GM21619 (cell line): ENCODE data around the gene FGD3.
A peak's percentile ranks its signal among the peaks of the same experiment; 100 is the strongest.

Experiments
- ATAC-seq: cut with Tn5 transposase; IDR thresholded peaks from one replicate; pipeline ENCODE4 v1.9.1; 2021; ENCODE audit not compliant: unreplicated experiment

Gene FGD3

DNA sequence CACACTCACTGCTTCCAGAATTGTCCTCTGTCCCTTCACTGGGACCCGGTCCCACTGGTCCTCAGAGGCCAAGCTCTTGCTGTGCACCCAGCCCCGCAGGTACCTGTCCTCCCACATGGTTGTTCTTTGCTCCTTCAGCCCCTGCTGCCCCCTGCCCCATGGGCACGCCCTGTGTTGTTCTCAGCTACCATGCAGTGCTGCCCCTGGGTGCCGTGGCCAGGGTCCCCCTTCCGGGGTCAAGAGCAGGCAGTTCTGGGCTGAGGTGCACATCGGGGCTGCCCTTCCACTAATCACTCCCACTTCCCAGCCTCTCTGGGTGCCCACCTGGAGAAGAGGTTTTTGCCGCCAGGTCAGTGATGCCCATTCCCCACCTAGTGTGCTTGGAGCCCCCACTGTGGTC, 79.3 kb downstream of the FGD3 start:
- ATAC-seq = no peak

DNA sequence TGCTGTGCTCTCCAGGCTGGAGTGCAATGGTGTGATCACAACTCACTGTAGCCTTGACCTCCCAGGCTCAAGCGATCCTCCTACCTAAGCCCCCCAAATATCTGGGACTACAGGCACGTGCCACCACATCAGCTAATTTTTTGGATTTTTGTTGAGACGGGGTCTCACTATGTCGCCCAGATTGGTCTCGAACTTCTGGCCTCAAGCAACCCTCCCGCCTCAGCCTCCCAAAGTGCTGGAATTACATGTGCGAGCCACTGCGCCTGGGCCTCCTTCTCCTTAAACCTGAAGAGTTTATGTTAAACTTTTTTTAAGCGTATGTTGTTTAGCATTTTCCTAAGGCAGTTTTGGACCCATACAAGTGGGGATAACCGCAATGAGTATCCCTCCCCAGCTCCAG, 80.4 kb downstream of the FGD3 start:
- ATAC-seq = no peak

DNA sequence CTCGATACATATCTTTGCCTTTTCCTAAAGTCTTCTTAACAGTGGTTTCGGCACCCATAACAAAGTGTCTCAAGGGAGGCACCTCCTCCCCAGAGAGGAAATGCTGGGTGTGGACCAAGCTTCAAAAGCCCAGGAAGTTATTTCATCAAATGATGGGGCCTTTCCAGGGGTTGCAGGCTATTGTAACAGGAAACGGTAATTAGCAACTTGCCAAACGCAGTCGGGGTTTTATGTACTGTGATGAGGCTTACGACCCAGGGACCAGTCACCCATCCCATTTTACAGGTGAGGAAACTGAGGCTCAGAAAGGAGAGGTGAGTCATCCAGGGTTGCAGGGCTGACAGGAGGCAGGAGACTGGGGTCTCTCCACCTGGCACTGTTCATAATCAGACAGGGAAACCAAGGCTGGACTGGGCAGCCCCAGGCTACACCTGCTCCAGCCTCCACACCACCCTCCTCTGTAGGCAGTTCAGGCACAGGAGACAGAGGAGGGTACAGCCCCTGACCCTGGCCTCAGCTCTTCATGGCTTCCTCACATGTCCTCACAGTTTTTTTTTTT, 81.2 kb downstream of the FGD3 start:
- peak; percentile 57 for ATAC-seq

DNA sequence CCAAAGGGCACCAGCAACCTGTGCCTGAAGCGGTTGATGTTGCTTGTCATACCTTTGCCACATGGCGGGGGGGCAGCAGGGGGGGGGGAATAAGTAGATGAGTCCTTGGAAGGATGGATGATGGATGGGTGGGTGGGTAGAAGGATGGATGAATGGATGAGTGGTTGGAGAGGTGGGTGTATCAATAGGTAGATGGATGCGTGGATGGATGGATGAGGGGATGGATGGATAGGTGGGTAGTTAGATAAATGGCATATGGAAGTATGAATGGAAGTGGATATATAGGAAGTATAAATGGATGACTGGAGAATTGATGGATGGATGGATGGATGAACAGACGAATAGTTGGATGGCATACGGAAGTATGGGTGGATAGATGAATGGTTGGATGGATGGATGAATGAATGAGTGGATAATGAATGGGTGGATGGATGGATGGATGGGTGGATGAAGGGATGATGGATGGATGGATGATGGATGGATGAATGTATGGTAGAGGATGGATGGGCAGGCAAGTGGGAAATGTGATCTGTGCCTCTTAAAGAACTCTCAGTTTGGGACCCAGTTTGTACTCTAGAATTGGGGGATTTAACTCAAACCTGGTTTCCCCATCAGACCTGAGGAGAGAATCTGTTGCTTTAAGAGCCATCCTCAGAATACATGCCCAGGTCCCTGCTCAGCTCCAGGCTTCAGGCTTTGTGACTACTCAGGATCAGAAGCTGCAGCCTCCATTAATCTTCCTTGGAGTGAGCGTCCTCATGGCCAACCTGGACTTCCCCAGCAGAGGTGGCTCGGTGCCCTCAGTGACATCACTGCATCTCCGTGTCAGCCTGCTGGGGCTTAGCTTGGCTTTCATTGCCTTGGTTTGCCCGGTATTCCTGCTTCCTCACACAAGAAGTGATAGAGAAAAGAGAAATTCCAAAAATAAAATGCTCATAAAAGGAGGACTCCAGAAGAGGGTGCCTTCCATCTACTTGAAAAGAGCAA, 83.6 kb downstream of the FGD3 start:
- no peak for ATAC-seq

DNA sequence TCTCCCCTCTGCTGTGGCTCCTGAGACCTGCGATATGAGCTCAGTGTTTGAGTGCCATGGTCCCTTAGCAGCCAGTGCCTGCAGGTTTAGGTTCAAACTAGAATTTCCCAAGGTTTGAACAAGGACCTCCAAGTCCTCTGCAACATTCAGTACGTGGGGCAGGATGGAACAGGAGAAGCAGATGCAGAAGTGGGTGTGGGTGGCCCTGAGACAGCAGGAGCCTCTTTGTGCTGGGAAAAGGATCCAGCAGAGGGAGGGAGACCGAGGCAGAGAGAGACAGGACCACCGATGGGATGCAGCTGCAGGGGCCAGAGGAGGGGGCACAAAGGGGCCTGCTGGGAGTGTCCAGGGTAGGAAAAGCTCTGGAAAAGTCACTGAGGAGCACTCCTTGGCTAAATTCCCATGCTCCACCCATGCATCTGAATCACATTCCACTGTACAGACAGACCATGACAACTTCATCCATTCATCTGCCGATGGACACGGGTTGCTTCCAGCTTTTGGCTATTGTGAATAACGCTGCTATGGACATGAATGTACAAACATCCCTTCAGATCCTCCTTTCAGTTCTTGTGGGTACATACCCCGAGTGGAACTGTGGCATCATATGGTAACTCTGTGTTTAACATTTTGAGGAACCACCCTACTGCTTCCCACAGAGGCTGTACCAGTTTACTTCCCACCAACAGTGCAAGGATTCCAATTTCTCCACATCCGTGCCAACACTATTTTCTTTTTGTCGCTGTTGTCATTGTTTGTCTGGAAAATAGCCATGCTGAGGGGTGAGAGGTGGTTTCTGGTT, 84.5 kb downstream of the FGD3 start:
- no peak for ATAC-seq

DNA sequence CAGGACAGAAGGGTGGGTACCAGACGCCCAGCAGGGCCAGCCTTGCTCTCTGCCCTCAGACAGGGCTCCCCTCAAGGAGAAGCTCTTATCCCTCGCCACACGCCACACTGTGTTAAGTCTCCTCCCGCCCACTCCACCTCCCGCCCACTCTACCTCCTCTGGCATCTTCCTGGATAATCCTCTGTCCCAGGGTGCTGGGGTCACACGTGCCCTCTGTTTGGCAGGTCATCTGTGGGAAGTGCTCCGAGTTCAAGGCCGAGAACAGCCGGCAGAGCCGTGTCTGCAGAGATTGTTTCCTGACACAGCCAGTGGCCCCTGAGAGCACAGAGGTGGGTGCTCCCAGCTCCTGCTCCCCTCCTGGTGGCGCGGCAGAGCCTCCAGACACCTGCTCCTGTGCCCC, 85.2 kb downstream of the FGD3 start:
- ATAC-seq = no peak

DNA sequence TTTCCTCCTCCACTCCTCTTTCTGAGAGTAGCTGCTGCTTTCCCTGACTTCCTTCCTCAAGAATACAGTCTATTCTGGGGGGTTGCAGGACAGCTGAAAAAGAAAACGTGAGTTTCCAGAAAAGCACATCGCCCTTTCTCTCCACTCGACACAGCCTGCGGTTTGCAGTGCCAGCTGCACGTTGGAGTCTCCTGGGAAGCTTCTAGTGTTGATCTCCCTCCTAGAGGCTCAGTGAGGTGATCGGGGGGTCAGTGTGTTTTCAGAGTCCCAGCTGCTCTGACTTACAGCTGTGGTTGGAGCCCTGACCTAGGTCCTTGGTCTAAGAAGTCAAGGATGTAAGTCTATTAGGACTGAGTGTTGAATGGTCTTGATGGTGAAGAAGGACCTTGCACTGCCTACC, 86.2 kb downstream of the FGD3 start:
- no peak for ATAC-seq

DNA sequence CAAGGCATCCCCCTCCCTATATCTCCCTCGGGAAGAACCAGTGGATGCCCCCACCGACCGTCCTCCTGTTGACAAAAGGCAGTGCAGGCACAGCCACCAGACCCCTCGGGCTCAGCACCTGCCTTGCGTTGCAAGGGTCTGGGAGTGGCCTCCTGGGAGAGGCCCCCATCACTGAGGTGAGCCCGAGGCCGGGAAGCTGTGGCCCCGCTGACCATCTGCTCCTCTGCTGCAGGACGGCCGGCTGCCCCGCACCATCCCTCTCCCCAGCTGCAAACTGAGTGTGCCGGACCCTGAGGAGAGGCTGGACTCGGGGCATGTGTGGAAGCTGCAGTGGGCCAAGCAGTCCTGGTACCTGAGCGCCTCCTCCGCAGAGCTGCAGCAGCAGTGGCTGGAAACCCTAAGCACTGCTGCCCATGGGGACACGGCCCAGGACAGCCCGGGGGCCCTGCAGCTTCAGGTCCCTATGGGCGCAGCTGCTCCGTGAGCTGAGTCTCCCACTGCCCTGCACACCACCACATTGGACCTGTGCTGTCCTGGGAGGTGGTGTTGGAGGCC, 87.9 kb downstream of the FGD3 start:
- no peak for ATAC-seq

DNA sequence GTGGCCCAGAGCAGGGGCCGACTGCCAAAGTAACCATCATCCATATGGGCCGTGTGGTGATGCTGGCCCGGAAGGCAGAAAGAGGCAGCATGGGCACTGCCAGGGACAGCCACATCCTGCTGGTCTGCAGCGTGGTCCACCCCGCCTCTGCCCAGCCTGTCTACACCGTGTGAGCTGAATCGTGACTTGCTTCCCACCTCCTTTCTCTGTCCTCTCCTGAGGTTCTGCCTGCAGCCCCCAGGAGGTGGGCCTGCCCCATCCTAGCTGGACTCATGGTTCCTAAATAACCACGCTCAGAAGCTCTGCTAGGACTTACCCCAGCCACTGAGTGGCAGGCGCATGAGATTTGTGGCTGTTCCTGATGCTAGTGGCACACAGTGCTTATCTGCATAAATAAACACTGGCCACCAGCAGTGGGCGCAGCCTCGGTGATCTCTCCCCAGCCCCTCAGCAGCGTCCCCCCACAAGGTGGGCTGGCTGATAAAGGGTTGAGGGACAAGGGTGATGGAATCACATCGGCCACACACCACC, 88.6 kb downstream of the FGD3 start:
- ATAC-seq = no peak

DNA sequence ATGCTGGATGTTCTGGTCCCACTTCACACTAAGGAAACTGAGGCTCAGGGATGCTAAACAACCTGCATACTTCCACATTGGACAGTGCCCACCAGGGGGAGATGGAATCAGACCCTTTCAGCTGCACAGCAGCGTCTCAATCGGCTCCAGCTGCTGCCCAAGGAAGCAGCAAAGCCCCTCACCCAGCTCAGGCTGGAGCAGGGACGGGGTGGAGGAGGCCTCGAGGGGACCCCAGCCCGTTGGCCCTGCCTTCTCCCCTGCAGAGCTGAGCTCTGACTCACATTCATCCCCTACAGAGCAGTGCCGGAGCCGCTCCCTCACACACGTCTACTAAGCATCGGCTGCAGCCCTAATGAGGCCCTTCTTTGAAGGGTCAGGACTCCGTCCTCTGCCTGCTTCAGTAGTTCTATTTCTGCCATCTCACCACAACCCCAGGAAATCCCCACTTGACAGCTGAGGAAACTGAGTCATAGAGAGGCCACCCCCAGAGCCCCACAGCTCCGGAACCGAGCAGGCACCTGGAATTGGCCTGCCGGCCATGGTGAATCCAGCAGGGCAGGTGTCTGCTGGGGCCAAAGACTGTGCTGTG, 89.7 kb downstream of the FGD3 start:
- ATAC-seq = no peak

DNA sequence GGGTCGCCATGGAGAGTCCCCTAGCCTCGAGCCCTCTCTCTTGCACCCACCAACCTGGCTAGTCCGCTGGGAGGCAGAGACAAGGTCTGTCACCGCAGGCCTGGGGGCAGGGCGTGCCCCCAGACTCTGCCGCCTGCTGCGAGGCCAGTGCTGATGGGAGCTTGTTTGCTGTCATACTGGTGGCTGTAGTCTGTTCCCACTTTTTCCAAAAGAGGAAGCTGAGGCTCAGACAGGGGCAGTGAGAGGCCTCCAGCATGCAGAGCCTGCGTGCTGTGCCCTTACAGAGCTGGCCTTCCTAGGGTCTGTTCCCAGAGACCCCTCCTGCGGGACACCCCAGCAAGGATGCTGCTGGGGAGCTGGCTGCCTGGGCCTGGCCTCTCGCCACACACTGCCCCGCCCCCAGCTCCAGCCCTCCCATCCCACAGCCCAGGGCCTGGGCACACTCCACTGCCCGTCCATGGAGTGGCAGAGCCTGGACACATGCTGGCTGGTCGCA, 90.2 kb downstream of the FGD3 start:
- no peak for ATAC-seq

DNA sequence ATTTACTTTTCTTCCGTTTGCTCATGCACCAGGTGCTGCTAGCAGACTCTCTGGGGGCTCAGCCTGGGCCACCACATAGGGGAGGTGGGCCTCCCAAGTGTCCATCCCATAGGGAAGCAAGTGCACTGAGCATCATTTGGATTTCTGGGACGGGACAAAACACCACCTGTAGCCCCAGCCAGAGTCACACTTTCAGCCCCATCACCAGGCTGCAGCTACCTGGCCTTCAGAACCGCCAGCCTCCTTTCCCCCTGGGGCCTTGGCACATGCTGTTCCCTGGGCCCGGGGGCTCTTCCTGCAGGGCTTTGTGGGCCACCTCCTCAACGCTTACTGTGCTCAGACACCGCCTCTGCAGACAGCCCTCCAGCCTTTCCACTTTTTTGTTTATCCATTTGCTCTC, 91.6 kb downstream of the FGD3 start:
- no peak for ATAC-seq

DNA sequence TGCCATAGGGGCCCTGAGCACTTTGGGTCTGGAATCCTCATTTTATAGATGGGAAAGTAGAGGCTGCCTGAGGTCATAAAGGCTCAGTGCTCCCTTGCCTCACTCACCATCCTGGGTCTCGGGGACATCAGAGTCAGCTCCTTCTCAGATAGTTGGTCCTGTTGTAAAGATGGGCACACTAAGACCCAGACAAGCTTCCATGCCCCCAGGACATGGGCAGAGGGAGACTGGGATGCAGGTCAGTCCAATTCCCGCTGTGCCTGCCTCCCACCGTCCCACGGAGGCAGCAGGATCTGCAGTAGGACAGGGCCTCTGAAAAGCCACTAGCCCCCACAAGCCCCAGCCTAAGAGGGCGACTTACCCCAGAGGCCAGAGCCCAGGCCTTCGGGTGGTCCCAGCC, 92.1 kb downstream of the FGD3 start:
- ATAC-seq = no peak

DNA sequence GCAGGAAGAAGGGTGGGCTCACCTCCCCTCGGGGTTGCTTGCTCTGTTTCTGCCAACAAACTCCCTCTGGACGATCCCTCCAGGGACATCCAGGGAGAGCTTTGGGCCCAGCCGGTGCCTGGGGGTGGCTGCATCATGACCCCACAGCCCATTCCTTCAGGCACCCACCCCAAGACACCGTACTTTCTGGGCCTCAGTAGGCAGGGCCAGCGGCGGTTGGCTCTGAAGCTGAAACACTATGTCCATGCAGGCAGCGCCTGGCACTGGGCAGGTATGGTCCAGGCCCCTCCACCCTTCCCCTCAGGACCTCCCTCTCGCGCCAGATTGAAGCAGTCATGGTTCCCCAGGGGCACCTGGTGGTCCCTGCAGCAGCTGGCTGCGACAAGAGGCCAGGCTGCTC, 92.7 kb downstream of the FGD3 start:
- ATAC-seq = no peak

DNA sequence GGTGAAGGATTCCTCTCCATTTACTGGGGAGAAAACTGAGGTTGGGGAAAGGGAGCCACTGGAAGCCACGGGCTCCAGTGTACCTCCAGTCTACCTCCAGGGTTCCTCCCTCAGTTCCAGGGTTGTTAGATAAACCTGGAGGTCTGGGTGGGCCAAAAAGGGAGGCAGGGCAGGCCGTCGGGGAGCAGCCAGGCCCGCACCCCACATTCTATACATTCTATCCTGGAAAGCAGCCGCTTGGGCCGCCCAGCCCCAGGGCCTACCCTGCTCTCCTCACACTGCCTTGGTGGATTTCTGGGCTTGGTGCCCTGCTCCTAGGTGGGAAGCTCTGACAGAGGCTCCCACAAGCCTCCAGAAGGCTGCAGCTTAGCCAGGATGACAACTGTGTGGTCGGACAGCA, 93.1 kb downstream of the FGD3 start:
- no peak for ATAC-seq

DNA sequence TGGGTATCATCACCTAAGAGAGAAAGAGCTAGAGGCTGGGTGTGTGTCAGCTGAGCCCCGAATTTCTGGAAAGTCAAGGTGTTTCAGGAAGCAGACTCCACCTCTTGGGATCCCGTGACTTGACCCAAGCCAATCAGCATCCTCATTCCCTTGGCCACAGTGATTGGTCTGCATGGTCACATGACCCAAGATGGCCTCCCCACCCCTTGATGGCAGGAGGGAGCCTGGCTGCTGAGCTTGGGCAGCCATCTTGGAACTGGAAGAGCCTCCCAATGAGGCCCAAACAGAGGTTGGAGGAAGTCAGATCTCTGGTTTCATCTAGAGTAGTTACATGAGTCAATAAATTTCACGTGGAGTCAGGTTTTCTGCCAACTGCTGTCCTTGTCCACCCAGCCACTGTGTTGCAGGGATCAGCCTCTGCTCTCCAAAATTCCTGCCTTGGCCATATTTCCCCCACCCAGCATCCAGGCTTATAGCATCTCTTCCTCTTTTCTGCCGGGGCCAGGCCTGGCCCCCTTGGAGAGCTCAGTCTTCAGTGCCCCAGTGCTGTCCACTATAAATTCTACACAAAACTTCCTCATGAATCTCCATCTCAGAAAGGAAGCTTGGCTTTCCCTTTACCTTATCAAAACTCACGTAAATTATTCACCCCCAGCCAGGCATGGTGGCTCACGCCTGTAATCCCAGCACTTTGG, 93.9 kb downstream of the FGD3 start:
- no peak for ATAC-seq

DNA sequence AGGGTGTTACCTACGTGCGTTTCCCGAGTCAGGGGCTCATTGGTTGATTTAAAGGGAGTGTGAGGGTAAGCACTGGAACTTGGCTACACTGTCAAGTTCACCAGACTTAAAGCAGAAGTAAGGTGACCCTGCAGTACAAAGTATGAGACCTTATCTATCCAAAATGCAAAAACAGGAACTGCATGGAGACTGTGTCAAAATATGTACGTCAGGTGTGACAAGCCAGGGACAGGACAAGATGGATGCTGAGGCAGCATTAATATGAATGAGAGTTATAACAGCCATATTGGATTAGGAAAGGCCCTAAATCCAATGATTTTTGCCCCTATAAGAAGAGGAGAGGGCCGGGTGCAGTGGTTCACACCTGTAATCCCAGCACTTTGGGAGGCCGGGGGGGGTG, 95.8 kb downstream of the FGD3 start:
- no peak for ATAC-seq

DNA sequence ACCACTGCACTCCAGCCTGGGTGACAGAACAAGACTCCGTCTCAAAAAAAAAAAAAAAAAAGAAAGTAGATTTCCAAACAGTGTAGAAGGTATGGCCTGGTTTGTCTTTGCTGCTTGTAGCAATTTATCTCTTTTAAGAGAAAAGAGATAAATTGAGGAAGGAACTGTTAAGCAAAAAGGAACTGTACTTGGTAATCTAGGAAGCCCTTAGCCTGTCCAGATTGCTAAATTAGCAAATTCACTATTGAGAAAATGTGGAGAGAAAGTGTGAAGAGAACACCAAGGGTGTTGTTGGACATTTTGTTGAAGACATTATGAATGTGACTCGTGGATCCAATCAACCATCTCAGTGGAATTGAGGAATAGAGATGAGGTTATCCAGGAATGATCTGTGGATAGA, 98.2 kb downstream of the FGD3 start:
- no peak for ATAC-seq

DNA sequence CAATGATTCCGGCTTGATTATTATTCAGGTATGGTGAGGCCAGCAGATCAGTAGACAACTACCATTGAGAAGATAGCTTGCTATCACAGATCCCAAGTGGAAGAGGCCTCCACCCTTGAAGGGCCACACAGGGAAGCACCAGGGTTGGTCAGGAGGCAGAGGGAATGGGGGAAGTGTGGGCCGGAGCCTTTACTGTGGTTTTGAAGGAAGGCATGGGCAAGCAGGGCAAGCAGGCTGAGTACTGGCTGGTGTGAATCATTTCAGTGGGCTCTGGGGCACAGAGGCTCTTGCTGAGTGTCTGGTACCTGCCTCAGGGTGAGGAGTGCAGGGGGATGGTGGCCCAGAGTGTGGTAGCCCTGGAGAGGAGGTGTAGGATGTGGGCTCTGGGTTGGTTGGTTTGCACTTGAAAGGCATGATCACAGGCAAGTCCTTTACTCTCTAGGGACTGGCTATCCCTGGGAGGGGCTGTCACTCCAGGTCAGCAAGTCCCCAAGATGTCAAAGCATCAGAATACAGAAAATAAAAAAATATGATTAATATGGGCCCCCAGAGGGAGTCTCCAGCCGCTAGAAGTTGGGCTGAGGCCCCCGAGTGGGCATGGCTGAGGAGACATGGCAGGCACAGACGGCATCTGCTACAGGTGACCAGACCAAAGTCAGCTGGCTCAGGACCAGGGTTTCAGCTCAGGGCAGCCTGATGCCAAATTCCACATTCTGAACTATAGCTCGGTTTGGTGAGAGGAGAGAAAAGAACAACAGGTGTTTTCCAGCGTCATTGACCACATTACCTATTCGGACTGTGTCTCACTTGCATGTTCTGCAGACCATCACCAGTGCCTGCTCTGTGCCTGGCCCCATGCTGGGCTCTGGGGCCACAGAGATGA, 101.5 kb downstream of the FGD3 start:
- no peak for ATAC-seq
